Measurements from ENCODE around the gene HACD3. TPM values are rescaled to one million over a fixed set of nuclear protein-coding genes. Genes with fewer than 3 reads are reported as not detected.

HACD3 gene
- total RNA-seq, 1 donor from 2014 or later: 107 TPM

- no peak overlapping the region for H3K4me3 Mint-ChIP-seq (ENCODE audit: unreplicated experiment)
- H3K4me1 Mint-ChIP-seq (ENCODE audit: unreplicated experiment): peaks cover 8% of the 10 kb centered on the region
- no peak overlapping the region for H3K27ac Mint-ChIP-seq (ENCODE audit: unreplicated experiment)
- H3K36me3 Mint-ChIP-seq (ENCODE audit: low read depth, unreplicated experiment): peaks cover 6% of the 10 kb centered on the region
- DNase-seq (ENCODE audit: low spot score): no peak
- TF ChIP-seq CTCF (IDR thresholded peaks at IDR 0.05; ENCODE audit: unreplicated experiment): no peak
- no peaks in the 10 kb centered on the region for H3K9me3 Mint-ChIP-seq (ENCODE audit: unreplicated experiment)
- peaks cover 3% of the 10 kb centered on the region for H3K27me3 Mint-ChIP-seq (ENCODE audit: unreplicated experiment)
Observed at GRCh38 chr15:65521350-65521749, 8.9 kb upstream of the HACD3 start.

GRCh38 chr15:65524226-65524625 is 6.0 kb upstream of the HACD3 start:
- H3K36me3 Mint-ChIP-seq (ENCODE audit: low read depth, unreplicated experiment): no peaks in the 10 kb centered on the region
- TF ChIP-seq CTCF (IDR thresholded peaks at IDR 0.05; ENCODE audit: unreplicated experiment): no peak
- no peak overlapping the region for H3K4me3 Mint-ChIP-seq (ENCODE audit: unreplicated experiment)
- no peaks in the 10 kb centered on the region for H3K4me1 Mint-ChIP-seq (ENCODE audit: unreplicated experiment)
- no peak for DNase-seq (ENCODE audit: low spot score)
- H3K27me3 Mint-ChIP-seq (ENCODE audit: unreplicated experiment): no peaks in the 10 kb centered on the region
- H3K9me3 Mint-ChIP-seq (ENCODE audit: unreplicated experiment): no peaks in the 10 kb centered on the region
- H3K27ac Mint-ChIP-seq (ENCODE audit: unreplicated experiment): no peak overlapping the region

GRCh38 chr15:65525622-65526021 is 4.6 kb upstream of the HACD3 start:
- H3K27ac Mint-ChIP-seq (ENCODE audit: unreplicated experiment): no peak overlapping the region
- no peaks in the 10 kb centered on the region for H3K36me3 Mint-ChIP-seq (ENCODE audit: low read depth, unreplicated experiment)
- peaks cover 4% of the 10 kb centered on the region for H3K4me1 Mint-ChIP-seq (ENCODE audit: unreplicated experiment)
- H3K9me3 Mint-ChIP-seq (ENCODE audit: unreplicated experiment): no peaks in the 10 kb centered on the region
- DNase-seq (ENCODE audit: low spot score): no peak
- H3K4me3 Mint-ChIP-seq (ENCODE audit: unreplicated experiment): no peak overlapping the region
- peaks cover 2% of the 10 kb centered on the region for H3K27me3 Mint-ChIP-seq (ENCODE audit: unreplicated experiment)
- no peak for TF ChIP-seq CTCF (IDR thresholded peaks at IDR 0.05; ENCODE audit: unreplicated experiment)

GRCh38 chr15:65528461-65529060 is 1.7 kb upstream of the HACD3 start:
- Mint-ChIP-seq H3K36me3 (ENCODE audit: low read depth, unreplicated experiment) (no peaks in the 10 kb centered on the region), H3K4me1 (ENCODE audit: unreplicated experiment) (peaks cover 19% of the 10 kb centered on the region), H3K4me3 (ENCODE audit: unreplicated experiment) (no peak overlapping the region), H3K9me3 (ENCODE audit: unreplicated experiment) (no peaks in the 10 kb centered on the region), H3K27me3 (ENCODE audit: unreplicated experiment) (peaks cover 2% of the 10 kb centered on the region), H3K27ac (ENCODE audit: unreplicated experiment) (no peak overlapping the region)
- no peak for TF ChIP-seq CTCF (IDR thresholded peaks at IDR 0.05; ENCODE audit: unreplicated experiment)
- DNase-seq (ENCODE audit: low spot score): no peak

GRCh38 chr15:65529762-65530317 is 423 bp upstream of the HACD3 start:
- no peak for DNase-seq (ENCODE audit: low spot score)

More at GRCh38 chr15:65529762-65530317, 423 bp upstream of the HACD3 start:
- peak overlapping the region; percentile 28 for H3K27ac Mint-ChIP-seq (ENCODE audit: unreplicated experiment)
- peak overlapping the region; percentile 79 for H3K4me3 Mint-ChIP-seq (ENCODE audit: unreplicated experiment)
- H3K9me3 Mint-ChIP-seq (ENCODE audit: unreplicated experiment): no peaks in the 10 kb centered on the region
- peaks cover 19% of the 10 kb centered on the region for H3K4me1 Mint-ChIP-seq (ENCODE audit: unreplicated experiment)
- no peaks in the 10 kb centered on the region for H3K36me3 Mint-ChIP-seq (ENCODE audit: low read depth, unreplicated experiment)
- H3K27me3 Mint-ChIP-seq (ENCODE audit: unreplicated experiment): peaks cover 2% of the 10 kb centered on the region
- TF ChIP-seq CTCF (IDR thresholded peaks at IDR 0.05; ENCODE audit: unreplicated experiment): no peak

All from endothelial cell (in vitro differentiated cells).